MM.1S (cell line): ENCODE measurements around the gene GIPC1.
A peak's percentile ranks its signal among the peaks of the same experiment; 100 is the strongest.

ENCODE experiments used
- DNase-seq: peaks from one replicate; pipeline ENCODE4 v3.0.0-alpha.2; 2015
- H2AFZ ChIP-seq: fragments of 300-600 bp; sonication (generic); 2 replicates; pipeline ENCODE4 v1.6.0; 2016; ENCODE audit warnings: antibody characterized with exemption, low read length
- H3F3A ChIP-seq: fragments of 300-600 bp; sonication (generic); 2 replicates; pipeline ENCODE4 v1.6.1; 2016; ENCODE audit warnings: mild to moderate bottlenecking, antibody characterized with exemption, low read length, moderate library complexity, mixed read lengths; ENCODE audit not compliant: insufficient read depth
- H3K27ac ChIP-seq: fragments of 300-600 bp; sonication (generic); 2 replicates; pipeline ENCODE4 v1.5.1; 2016; ENCODE audit warnings: mild to moderate bottlenecking, low read length
- H3K27me3 ChIP-seq: fragments of 300-600 bp; sonication (generic); replicated peaks from 2 replicates; pipeline ENCODE4 v1.6.0; 2016; ENCODE audit warnings: low read length; ENCODE audit not compliant: insufficient read depth
- H3K36me3 ChIP-seq: fragments of 300-600 bp; sonication (generic); replicated peaks from 2 replicates; pipeline ENCODE4 v1.6.1; 2016; ENCODE audit warnings: mild to moderate bottlenecking, low read length, mixed read lengths; ENCODE audit not compliant: insufficient read depth
- H3K4me1 ChIP-seq: fragments of 300-600 bp; sonication (generic); 2 replicates; pipeline ENCODE4 v1.6.1; 2016; ENCODE audit warnings: low read length, mixed read lengths
- H3K4me2 ChIP-seq: fragments of 300-600 bp; sonication (generic); 2 replicates; pipeline ENCODE4 v1.6.0; 2016; ENCODE audit warnings: low read depth, low read length
- H3K4me3 ChIP-seq: fragments of 300-600 bp; sonication (generic); 2 replicates; pipeline ENCODE4 v1.5.1; 2016; ENCODE audit warnings: low read length, mixed read lengths
- H3K79me2 ChIP-seq: fragments of 300-600 bp; sonication (generic); 2 replicates; pipeline ENCODE4 v1.6.1; 2016; ENCODE audit warnings: mixed run types, low read length, mixed read lengths
- H3K9ac ChIP-seq: fragments of 300-600 bp; sonication (generic); 2 replicates; pipeline ENCODE4 v1.6.1; 2016; ENCODE audit warnings: low read length, mixed read lengths
- H3K9me2 ChIP-seq: fragments of 300-600 bp; sonication (generic); replicated peaks from 2 replicates; pipeline ENCODE4 v1.6.1; 2016; ENCODE audit warnings: mild to moderate bottlenecking, low read length, mixed read lengths; ENCODE audit not compliant: insufficient read depth
- H3K9me3 ChIP-seq: fragments of 300-600 bp; sonication (generic); replicated peaks from 2 replicates; pipeline ENCODE4 v1.6.1; 2016; ENCODE audit warnings: mild to moderate bottlenecking, low read length, mixed read lengths; ENCODE audit not compliant: insufficient read depth
- H4K20me1 ChIP-seq: fragments of 300-600 bp; sonication (generic); 2 replicates; pipeline ENCODE4 v1.6.1; 2016; ENCODE audit warnings: mild to moderate bottlenecking, low read length, moderate library complexity, mixed read lengths; ENCODE audit not compliant: insufficient read depth
- EZH2 ChIP-seq: fragments of 300-600 bp; sonication (generic); optimal IDR thresholded peaks from 2 replicates; pipeline ENCODE3; 2017; ENCODE audit warnings: low read depth, mild to moderate bottlenecking, antibody characterized with exemption, low read length, mixed read lengths
- EZH2phosphoT487 ChIP-seq: fragments of 300-600 bp; sonication (generic); IDR thresholded peaks from 2 replicates; pipeline ENCODE4 v1.6.1; 2018; ENCODE audit warnings: antibody characterized with exemption, low read length
- TF ChIP-seq, protein P1 (sequence below): fragments of 300-600 bp; sonication (generic); IDR thresholded peaks from 2 replicates; pipeline ENCODE4 v1.5.1; 2016; ENCODE audit warnings: antibody characterized with exemption, low read length, mixed read lengths

Gene GIPC1

GRCh38 chr19:14440049-14440448 is 55.9 kb downstream of the GIPC1 start:
- no peaks in the 10 kb centered on the region; the same call in 1 of the 2 replicates for H3F3A ChIP-seq
- H3K4me1 ChIP-seq: peaks cover 3% of the 10 kb centered on the region; the same call in 1 of the 2 replicates
- H3K79me2 ChIP-seq: peaks cover 39% of the 10 kb centered on the region
- peak overlapping the region; percentile 68 for H2AFZ ChIP-seq
- H3K4me2 ChIP-seq: peak overlapping the region; percentile 60
- no peaks in the 10 kb centered on the region; the same call in 1 of the 2 replicates for H3K36me3 ChIP-seq
- H3K27me3 ChIP-seq: no peaks in the 10 kb centered on the region
- peak overlapping the region; percentile 63 for H3K4me3 ChIP-seq
- no peak for TF ChIP-seq EZH2
- H3K9me3 ChIP-seq: no peaks in the 10 kb centered on the region
- no peaks in the 10 kb centered on the region for H3K9me2 ChIP-seq
- peak overlapping the region; percentile 43; the same call in 1 of the 2 replicates for H3K9ac ChIP-seq
- H4K20me1 ChIP-seq: no peaks in the 10 kb centered on the region
- peak; percentile 76 for DNase-seq
- no peak overlapping the region for H3K27ac ChIP-seq

DNA sequence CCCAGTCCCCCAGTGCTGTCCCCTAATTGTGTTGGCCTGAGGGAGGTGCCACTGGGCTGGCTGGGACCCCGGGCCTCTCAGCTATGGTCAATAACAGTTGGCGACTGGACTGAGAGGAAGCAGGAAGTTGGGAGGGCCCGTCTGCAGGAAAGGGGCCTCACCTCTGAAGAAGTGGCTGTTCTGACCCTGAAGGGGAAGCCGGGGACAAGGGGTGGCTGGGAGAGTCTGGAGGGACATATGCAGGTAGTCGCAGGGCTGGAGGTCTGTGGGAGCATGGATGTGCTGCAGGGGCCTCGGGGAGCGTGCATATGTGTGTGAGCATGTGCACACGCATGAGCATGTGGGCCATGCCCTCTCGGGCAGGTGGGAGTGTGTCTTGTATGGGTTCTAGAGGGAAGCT is 56.9 kb downstream of the GIPC1 start:
- no peaks in the 10 kb centered on the region for H3K9me3 ChIP-seq
- H3K4me1 ChIP-seq: peaks cover 6% of the 10 kb centered on the region; the same call in 1 of the 2 replicates
- H3K9ac ChIP-seq: no peak overlapping the region
- H3K4me3 ChIP-seq: no peak overlapping the region
- H4K20me1 ChIP-seq: no peaks in the 10 kb centered on the region
- no peak overlapping the region for H3K27ac ChIP-seq
- H3K27me3 ChIP-seq: no peaks in the 10 kb centered on the region
- no peak overlapping the region for H2AFZ ChIP-seq
- H3K9me2 ChIP-seq: no peaks in the 10 kb centered on the region
- H3K79me2 ChIP-seq: peaks cover 50% of the 10 kb centered on the region
- DNase-seq: no peak
- H3K4me2 ChIP-seq: no peak overlapping the region
- no peaks in the 10 kb centered on the region; the same call in 1 of the 2 replicates for H3K36me3 ChIP-seq
- no peaks in the 10 kb centered on the region; the same call in 1 of the 2 replicates for H3F3A ChIP-seq
- TF ChIP-seq, protein P1, sequence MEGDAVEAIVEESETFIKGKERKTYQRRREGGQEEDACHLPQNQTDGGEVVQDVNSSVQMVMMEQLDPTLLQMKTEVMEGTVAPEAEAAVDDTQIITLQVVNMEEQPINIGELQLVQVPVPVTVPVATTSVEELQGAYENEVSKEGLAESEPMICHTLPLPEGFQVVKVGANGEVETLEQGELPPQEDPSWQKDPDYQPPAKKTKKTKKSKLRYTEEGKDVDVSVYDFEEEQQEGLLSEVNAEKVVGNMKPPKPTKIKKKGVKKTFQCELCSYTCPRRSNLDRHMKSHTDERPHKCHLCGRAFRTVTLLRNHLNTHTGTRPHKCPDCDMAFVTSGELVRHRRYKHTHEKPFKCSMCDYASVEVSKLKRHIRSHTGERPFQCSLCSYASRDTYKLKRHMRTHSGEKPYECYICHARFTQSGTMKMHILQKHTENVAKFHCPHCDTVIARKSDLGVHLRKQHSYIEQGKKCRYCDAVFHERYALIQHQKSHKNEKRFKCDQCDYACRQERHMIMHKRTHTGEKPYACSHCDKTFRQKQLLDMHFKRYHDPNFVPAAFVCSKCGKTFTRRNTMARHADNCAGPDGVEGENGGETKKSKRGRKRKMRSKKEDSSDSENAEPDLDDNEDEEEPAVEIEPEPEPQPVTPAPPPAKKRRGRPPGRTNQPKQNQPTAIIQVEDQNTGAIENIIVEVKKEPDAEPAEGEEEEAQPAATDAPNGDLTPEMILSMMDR: no peak
- no peak for TF ChIP-seq EZH2phosphoT487
- TF ChIP-seq EZH2: no peak

DNA sequence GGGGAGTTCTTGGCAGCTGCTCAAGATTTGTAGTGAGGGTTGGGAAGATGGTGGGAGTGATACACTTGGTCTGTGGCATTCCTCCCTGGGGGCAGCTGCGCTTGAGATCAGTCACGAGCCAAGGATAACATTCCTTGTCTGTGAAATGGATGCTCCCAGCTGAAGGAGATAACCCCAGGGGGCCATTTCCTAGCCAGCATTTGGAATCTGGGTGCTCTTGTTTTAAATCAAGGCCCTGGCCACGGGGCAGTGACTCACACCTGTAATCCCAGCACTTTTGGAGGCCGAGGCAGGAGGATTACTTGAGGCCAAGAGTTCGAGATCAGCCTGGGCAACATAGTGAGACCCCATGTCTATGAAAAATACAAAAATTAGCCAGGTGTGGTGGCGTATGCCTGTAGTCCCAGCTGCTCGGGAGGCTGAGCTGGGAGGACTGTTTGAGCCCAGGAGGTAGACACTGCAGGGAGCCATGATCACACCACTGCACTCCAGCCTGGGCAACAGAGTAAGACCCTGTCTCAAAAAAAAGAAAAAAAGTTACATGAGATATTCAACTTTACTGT is 58.3 kb downstream of the GIPC1 start:
- Histone ChIP-seq H3K27me3 (no peaks in the 10 kb centered on the region), H3K79me2 (peaks cover 56% of the 10 kb centered on the region), H3K36me3 (no peaks in the 10 kb centered on the region), H3K9ac (no peak overlapping the region), H4K20me1 (no peaks in the 10 kb centered on the region), H2AFZ (no peak overlapping the region), H3K9me3 (no peaks in the 10 kb centered on the region), H3K4me1 (peaks cover 9% of the 10 kb centered on the region; the same call in 1 of the 2 replicates), H3K4me2 (no peak overlapping the region), H3K9me2 (no peaks in the 10 kb centered on the region), H3F3A (peaks cover 2% of the 10 kb centered on the region; the same call in 1 of the 2 replicates), H3K27ac (no peak overlapping the region), H3K4me3 (no peak overlapping the region)
- no peak for TF ChIP-seq EZH2
- TF ChIP-seq EZH2phosphoT487: no peak
- TF ChIP-seq, protein P1: no peak
- no peak for DNase-seq
